ENCODE data around the gene GRID2. TPM values are rescaled to one million over a fixed set of nuclear protein-coding genes. Genes with fewer than 3 reads are reported as not detected.
A peak's percentile ranks its signal among the peaks of the same experiment; 100 is the strongest.
"Not testable (repeated sequence)": the region's sequence is repeated elsewhere in the genome, so short reads cannot be mapped to it uniquely, and the experiment has no call there.

The GRID2 gene
- total RNA-seq, 1 experiment from 2014 or later, result not detected

DNA sequence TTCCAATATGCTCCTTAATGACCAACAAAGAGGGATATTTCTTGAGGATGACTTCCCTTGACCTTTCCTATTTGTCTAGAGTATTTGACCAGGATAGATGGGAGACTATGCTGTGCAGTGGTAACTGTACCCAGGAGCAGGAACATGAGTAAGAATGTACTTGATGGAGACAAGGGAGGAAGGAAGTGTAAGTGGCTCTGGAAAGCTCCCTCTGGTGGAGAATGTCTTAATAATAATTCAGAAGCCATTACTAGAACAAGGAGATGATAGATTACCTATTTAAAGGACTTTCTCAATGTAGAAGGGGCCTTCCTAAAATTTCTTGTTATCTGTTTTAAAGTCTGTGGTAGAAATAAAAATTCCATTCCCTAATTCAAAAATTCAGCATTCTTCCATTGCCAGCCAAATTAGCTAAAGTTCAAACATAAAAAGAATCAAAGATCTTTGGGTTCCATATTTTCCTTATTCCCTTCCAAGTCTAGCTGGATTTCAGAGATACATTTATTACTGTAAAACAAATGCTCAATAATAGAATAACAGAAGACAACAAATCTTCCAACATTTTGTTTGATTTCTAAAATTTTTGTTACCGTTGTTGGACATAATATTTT is 83.8 kb downstream of the GRID2 start:
- peak; percentile 38 for DNase-seq (ENCODE audit: low read depth)
- in situ Hi-C loops (cut with HindIII; ENCODE audit: low pct_unique_long_range_greater_than_20kb, low sequenced_read_pairs), result no loop called here

DNA sequence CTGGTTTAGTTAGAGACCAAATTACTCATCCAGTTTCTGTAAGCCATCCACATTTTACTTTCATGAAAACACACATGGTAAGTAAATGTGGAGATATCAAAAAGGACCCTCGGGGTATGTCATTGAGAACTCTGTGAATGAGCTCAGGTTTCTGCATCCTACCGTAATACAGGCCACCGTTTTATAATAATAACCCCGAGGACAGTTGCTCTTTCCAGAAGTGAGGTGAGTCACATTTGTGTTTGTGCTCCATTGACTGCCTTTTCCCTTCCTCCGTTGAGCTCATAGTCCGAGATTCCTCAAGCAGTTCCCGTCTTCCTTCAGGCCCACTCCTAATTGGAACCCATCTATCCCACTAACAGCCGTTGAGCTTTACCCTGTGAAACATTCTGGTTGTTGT is 95.3 kb downstream of the GRID2 start:
- in situ Hi-C loops (cut with HindIII; ENCODE audit: low pct_unique_long_range_greater_than_20kb, low sequenced_read_pairs), result no loop called here
- DNase-seq (ENCODE audit: low read depth), result no peak

GRCh38 chr4:92403525-92403924 is 99.8 kb downstream of the GRID2 start:
- DNase-seq (ENCODE audit: low read depth); in situ Hi-C loops (cut with HindIII; ENCODE audit: low pct_unique_long_range_greater_than_20kb, low sequenced_read_pairs): not testable (repeated sequence)

GRCh38 chr4:92406488-92406887 is 102.7 kb downstream of the GRID2 start:
- in situ Hi-C loops (cut with HindIII; ENCODE audit: low pct_unique_long_range_greater_than_20kb, low sequenced_read_pairs), result no loop called here
- no peak for DNase-seq (ENCODE audit: low read depth)

GRCh38 chr4:92421920-92422319 is 118.2 kb downstream of the GRID2 start:
- no peak for DNase-seq (ENCODE audit: low read depth)
- in situ Hi-C loops (cut with HindIII; ENCODE audit: low pct_unique_long_range_greater_than_20kb, low sequenced_read_pairs), result no loop called here

GRCh38 chr4:92433272-92433758 is 129.5 kb downstream of the GRID2 start:
- no peak for DNase-seq (ENCODE audit: low read depth)
- in situ Hi-C loops (cut with HindIII; ENCODE audit: low pct_unique_long_range_greater_than_20kb, low sequenced_read_pairs), result no loop called here

DNA sequence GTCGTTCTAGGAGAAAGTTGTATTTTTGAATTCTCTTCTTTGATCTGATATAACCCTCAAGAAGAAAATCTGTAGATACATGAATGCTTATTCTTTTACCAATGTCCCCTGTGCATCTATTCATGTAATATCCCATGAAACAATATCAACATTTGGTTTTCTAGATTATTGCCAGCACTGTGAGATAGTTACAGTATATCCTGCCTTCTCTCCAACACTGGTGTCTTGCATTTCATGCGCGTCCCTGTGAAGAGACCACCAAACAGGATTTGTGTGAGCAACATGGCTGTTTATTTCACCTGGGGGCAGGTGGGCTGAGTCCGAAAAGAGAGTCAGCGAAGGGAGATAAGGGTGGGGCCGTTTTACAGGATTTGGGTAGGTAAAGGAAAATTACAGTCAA is 135.0 kb downstream of the GRID2 start:
- DNase-seq (ENCODE audit: low read depth); in situ Hi-C loops (cut with HindIII; ENCODE audit: low pct_unique_long_range_greater_than_20kb, low sequenced_read_pairs): not testable (repeated sequence)

- DNase-seq (ENCODE audit: low read depth); in situ Hi-C loops (cut with HindIII; ENCODE audit: low pct_unique_long_range_greater_than_20kb, low sequenced_read_pairs): not testable (repeated sequence)
Measured at GRCh38 chr4:92442131-92442530, 138.4 kb downstream of the GRID2 start.

DNA sequence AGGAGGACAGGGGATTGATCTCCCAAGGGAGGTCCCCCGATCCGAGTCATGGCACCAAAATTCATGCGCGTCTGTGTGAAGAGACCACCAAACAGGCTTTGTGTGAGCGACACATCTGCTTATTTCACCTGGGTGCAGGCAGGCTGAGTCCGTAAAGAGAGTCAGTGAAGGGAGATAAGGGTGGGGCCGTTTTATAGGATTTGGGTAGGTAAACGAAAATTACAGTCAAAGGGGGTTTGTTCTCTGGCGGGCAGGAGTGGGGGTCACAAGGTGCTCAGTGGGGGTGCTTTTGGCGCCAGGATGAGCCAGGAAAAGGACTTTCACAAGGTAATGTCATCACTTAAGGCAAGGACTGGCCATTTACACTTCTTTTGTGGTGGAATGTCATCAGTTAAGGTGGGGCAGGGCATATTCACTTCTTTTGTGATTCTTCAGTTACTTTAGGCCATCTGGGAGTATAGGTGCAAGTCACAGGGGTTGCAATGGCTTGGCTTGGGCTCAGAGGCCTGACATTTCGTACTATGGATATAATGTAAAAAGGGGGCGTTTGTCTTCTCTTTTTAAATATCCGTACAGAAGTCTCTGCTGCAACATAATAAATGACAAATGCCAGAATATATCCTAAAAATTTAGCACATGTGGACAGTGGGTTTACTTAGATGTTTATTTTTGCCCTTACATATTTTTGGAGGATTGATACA is 140.5 kb downstream of the GRID2 start:
- in situ Hi-C loops (cut with HindIII; ENCODE audit: low pct_unique_long_range_greater_than_20kb, low sequenced_read_pairs); DNase-seq (ENCODE audit: low read depth): not testable (repeated sequence)

GRCh38 chr4:92445127-92445526 is 141.4 kb downstream of the GRID2 start:
- in situ Hi-C loops (cut with HindIII; ENCODE audit: low pct_unique_long_range_greater_than_20kb, low sequenced_read_pairs), result no loop called here

DNA sequence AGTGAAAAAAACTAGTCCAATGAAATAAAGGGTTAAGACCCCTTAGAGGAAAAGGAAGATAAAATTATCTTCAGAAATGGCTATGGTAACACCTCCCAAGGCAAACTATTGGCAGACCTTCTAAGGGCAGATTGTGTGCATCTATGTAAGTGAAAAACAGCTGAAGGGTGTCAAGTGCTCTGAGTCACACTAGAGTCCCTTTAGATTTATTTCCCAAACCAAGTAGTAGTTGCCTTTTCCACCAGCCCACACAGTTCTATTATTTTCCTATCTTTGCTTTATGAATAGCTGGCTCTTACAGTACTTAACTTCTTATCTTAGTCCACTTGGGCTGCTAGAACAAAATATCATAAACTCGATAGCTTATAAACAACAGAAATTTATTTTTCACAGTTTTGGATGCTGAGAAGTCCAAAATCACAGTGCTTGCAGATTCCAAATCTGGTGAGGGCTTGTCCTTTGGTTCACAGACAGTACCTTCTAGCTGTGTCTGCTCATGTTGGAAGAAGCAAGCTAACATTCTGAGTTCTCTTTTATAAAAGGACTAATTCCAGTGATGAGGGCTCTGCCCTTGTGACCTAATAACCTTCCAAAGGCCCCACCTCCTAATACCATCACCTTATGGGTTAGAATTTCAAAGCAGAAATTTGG is 143.6 kb downstream of the GRID2 start:
- no peak for DNase-seq (ENCODE audit: low read depth)
- in situ Hi-C loops (cut with HindIII; ENCODE audit: low pct_unique_long_range_greater_than_20kb, low sequenced_read_pairs), result no loop called here

More at GRCh38 chr4:92445127-92445526, 141.4 kb downstream of the GRID2 start:
- DNase-seq (ENCODE audit: low read depth), result no peak

- DNase-seq (ENCODE audit: low read depth); in situ Hi-C loops (cut with HindIII; ENCODE audit: low pct_unique_long_range_greater_than_20kb, low sequenced_read_pairs): not testable (repeated sequence)
Measured at GRCh38 chr4:92448176-92448575, 144.4 kb downstream of the GRID2 start.

DNA sequence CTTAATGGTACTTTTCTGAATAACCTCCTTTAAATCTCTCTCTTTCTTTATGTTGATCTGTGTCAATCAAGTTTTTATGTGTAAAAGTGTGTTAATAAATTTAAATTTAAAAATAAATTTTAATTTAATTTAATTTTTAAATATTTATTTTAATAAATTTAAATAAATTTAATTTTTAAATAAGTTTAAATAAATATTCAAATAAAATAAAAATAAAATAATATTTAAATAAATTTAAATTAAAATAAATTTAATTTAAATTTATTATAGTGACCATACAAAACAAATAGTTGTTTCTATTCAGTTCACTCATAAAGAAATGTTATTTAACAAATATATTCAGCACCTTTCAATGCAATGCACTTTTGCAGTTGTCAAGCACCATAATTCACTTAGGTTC is 146.9 kb downstream of the GRID2 start:
- DNase-seq (ENCODE audit: low read depth), result no peak
- in situ Hi-C loops (cut with HindIII; ENCODE audit: low pct_unique_long_range_greater_than_20kb, low sequenced_read_pairs), result no loop called here

GRCh38 chr4:92451782-92452181 is 148.0 kb downstream of the GRID2 start:
- no peak for DNase-seq (ENCODE audit: low read depth)
- in situ Hi-C loops (cut with HindIII; ENCODE audit: low pct_unique_long_range_greater_than_20kb, low sequenced_read_pairs), result no loop called here

DNA sequence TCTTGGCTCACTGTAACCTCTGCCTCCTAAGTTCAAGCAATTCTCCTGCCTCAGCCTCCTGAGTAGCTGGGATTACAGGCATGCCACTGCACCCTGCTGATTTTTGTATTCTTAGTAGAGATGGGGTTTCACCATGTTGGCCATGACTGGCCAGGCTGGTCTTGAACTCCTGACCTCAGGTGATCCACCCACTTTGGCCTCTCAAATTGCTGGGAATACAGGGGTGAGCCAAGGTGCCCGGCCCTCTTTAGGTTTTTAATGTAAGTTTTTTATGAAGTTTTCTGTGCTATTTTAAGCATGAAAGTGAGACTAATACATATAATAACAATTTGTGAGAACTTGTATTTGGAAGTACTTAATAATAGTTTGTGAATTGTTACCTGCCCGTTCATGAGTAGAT is 148.6 kb downstream of the GRID2 start:
- in situ Hi-C loops (cut with HindIII; ENCODE audit: low pct_unique_long_range_greater_than_20kb, low sequenced_read_pairs); DNase-seq (ENCODE audit: low read depth): not testable (repeated sequence)

DNA sequence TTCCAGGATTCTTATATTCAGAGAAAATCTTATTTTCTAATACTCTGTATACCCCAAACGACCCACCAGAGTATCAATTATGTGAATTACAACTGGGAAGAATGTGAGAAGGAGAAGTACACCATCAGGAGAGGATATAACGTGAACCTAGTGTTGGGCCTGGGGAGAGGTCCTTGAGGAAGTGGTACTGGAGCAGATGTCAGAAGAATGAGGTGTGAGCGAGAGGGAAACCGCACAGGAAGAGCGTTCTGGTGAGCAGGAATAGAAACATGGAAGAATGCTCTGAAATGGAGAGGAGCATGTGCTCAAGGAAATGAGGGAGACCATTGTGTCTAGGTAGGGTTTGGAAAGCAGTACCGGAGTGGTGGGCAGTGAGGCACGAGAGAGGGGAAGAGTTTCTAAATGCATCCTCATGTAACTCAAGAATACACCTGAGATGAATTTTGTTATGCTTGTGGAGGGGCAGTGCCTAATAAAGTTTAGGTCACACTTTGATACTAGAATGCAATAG is 151.6 kb downstream of the GRID2 start:
- in situ Hi-C loops (cut with HindIII; ENCODE audit: low pct_unique_long_range_greater_than_20kb, low sequenced_read_pairs), result no loop called here
- no peak for DNase-seq (ENCODE audit: low read depth)

DNA sequence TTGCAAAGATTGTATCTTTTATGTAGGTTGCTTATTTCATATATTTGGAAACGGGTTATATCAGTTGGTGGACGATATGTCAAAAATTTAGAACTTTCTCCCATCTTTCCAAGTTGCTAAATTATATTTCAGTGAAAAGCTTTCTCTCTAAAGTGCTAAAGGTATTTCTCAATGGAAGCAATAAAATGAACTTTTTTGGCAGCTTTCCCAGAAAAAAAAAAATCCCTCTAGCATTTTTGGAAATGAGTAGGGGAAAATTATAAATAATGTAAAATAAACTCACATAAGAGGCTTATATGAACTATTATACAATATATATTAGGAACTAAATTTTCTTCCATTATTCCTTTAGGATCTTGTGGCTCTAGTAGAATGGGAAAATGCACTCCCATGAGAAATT is 152.2 kb downstream of the GRID2 start:
- in situ Hi-C loops (cut with HindIII; ENCODE audit: low pct_unique_long_range_greater_than_20kb, low sequenced_read_pairs), result no loop called here
- DNase-seq (ENCODE audit: low read depth), result no peak

GRCh38 chr4:92461732-92462131 is 158.0 kb downstream of the GRID2 start:
- in situ Hi-C loops (cut with HindIII; ENCODE audit: low pct_unique_long_range_greater_than_20kb, low sequenced_read_pairs), result no loop called here
- no peak for DNase-seq (ENCODE audit: low read depth)

- DNase-seq (ENCODE audit: low read depth), result no peak
- in situ Hi-C loops (cut with HindIII; ENCODE audit: low pct_unique_long_range_greater_than_20kb, low sequenced_read_pairs), result no loop called here
Measured at GRCh38 chr4:92477298-92477697, 173.5 kb downstream of the GRID2 start.

Data from Caki2 (cell line).